Stimulated activated CD8-positive, alpha-beta memory T cell treated with anti-CD3 and anti-CD28 coated beads, Interleukin-15, amount 100 ng/mL, for 4 hours (primary cell): ENCODE data around the gene OSBPL9.

Experiments
- DNase-seq, 2 donors: peaks; one replicate each; pipeline ENCODE4 v3.0.0-alpha.2; 2020; ENCODE audit warnings: low read depth in 2 of 2

OSBPL9 gene

GRCh38 chr1:51734896-51735745 lies 118.2 kb downstream of the OSBPL9 start:
- no peak for DNase-seq

- DNase-seq = no peak
Observed at GRCh38 chr1:51735746-51736254, 118.9 kb downstream of the OSBPL9 start.

GRCh38 chr1:51736702-51737101 lies 119.8 kb downstream of the OSBPL9 start:
- no peak for DNase-seq

GRCh38 chr1:51738681-51739080 lies 121.8 kb downstream of the OSBPL9 start:
- no peak for DNase-seq

- DNase-seq = no peak
Observed at GRCh38 chr1:51740652-51741051, 123.8 kb downstream of the OSBPL9 start.

- no peak for DNase-seq
Observed at GRCh38 chr1:51741121-51741681, 124.3 kb downstream of the OSBPL9 start.

GRCh38 chr1:51744506-51745303 lies 127.8 kb downstream of the OSBPL9 start:
- no peak for DNase-seq

GRCh38 chr1:51745304-51745570 lies 128.3 kb downstream of the OSBPL9 start:
- DNase-seq = no peak

- DNase-seq = no peak
Observed at GRCh38 chr1:51749151-51749550, 132.3 kb downstream of the OSBPL9 start.

- DNase-seq = no peak
Observed at GRCh38 chr1:51750218-51750617, 133.3 kb downstream of the OSBPL9 start.

GRCh38 chr1:51750729-51751128 lies 133.8 kb downstream of the OSBPL9 start:
- DNase-seq = no peak

GRCh38 chr1:51752073-51752948 lies 135.4 kb downstream of the OSBPL9 start:
- DNase-seq = no peak

- no peak for DNase-seq
Observed at GRCh38 chr1:51753969-51754368, 137.1 kb downstream of the OSBPL9 start.

GRCh38 chr1:51754666-51755065 lies 137.8 kb downstream of the OSBPL9 start:
- DNase-seq = no peak

- no peak for DNase-seq
Observed at GRCh38 chr1:51755437-51755836, 138.5 kb downstream of the OSBPL9 start.

- DNase-seq = no peak
Observed at GRCh38 chr1:51756290-51756689, 139.4 kb downstream of the OSBPL9 start.

GRCh38 chr1:51758310-51758709 lies 141.4 kb downstream of the OSBPL9 start:
- DNase-seq = no peak

GRCh38 chr1:51760872-51761271 lies 144.0 kb downstream of the OSBPL9 start:
- DNase-seq = no peak

- no peak for DNase-seq
Observed at GRCh38 chr1:51761351-51761750, 144.5 kb downstream of the OSBPL9 start.

- no peak for DNase-seq
Observed at GRCh38 chr1:51768971-51769588, 152.2 kb downstream of the OSBPL9 start.

GRCh38 chr1:51776408-51776807 lies 159.5 kb downstream of the OSBPL9 start:
- no peak for DNase-seq
